K562 (cell line): Measurements from ENCODE around the gene USP37. TPM values are rescaled to one million over a fixed set of nuclear protein-coding genes. Genes with fewer than 3 reads are reported as not detected.

Source experiments
- ARHGAP35 ChIP-seq: fragments of 450-650 bp; IDR thresholded peaks from 2 replicates; pipeline ENCODE4 v1.6.1; 2018; ENCODE audit not compliant: partially characterized antibody
- ARNT ChIP-seq, 2 experiments: fragments of 450-650 bp; IDR thresholded peaks; 2 replicates each; pipeline ENCODE4 v1.6.1; 2016; ENCODE audit warnings: mild to moderate bottlenecking in 1 of 2
- E2F8 ChIP-seq: fragments of 450-650 bp; IDR thresholded peaks from 2 replicates; pipeline ENCODE4 v1.7.1; 2018; ENCODE audit warnings: mild to moderate bottlenecking, low read depth; ENCODE audit not compliant: partially characterized antibody
- FOXP1 ChIP-seq: sonication (generic); formaldehyde crosslinking; IDR thresholded peaks from 2 replicates; pipeline ENCODE4 v1.8.0; 2022; ENCODE audit warnings: mild to moderate bottlenecking, missing genetic modification reagents
- HIVEP1 ChIP-seq: fragments of 250-450 bp; sonication (Bioruptor Pico); IDR thresholded peaks from 2 replicates; pipeline ENCODE4 v1.4.0; 2020; ENCODE audit warnings: mild to moderate bottlenecking
- KAT7 ChIP-seq: sonication (generic); formaldehyde crosslinking; IDR thresholded peaks from 2 replicates; pipeline ENCODE4 v1.8.0; 2022; ENCODE audit warnings: missing genetic modification reagents, mild to moderate bottlenecking, borderline replicate concordance
- MNT ChIP-seq, 2 experiments: fragments of 450-650 bp; conservative IDR thresholded peaks; 2 replicates each; pipeline ENCODE4 v1.6.1; 2017; ENCODE audit warnings: mild to moderate bottlenecking in 2 of 2, moderate library complexity in 2 of 2
- NFE2L1 ChIP-seq: fragments of 450-650 bp; IDR thresholded peaks from 2 replicates; pipeline ENCODE4 v1.6.1; 2016; ENCODE audit warnings: missing genetic modification characterization, low read depth, mild to moderate bottlenecking, missing compliant biosample characterization, moderate library complexity, borderline replicate concordance
- PREB ChIP-seq: sonication (generic); formaldehyde crosslinking; IDR thresholded peaks from 2 replicates; pipeline ENCODE4 v1.8.1; 2023; ENCODE audit warnings: mild to moderate bottlenecking, missing genetic modification reagents
- SREBF1 ChIP-seq: fragments of 150-350 bp; IDR thresholded peaks from 2 replicates; pipeline ENCODE4 v1.6.1; 2014; ENCODE audit warnings: antibody characterized with exemption, low read depth, low read length, borderline replicate concordance
- TCF7 ChIP-seq: sonication (generic); IDR thresholded peaks from 2 replicates; pipeline ENCODE4 v1.6.1; 2016; ENCODE audit warnings: antibody characterized with exemption, borderline replicate concordance
- THRB ChIP-seq: fragments of 450-650 bp; formaldehyde crosslinking; conservative IDR thresholded peaks from 2 replicates; pipeline ENCODE4 v1.4.0; 2022; ENCODE audit warnings: mild to moderate bottlenecking, missing genetic modification characterization
- ZNF609 ChIP-seq: sonication (generic); formaldehyde crosslinking; IDR thresholded peaks from 2 replicates; pipeline ENCODE4 v1.8.1; 2023; ENCODE audit warnings: missing genetic modification reagents, mild to moderate bottlenecking, borderline replicate concordance
- polyA plus RNA-seq, 8 experiments: library from polyadenylated mRNA; depleted of rRNA in 4 of 8; stranded (reverse) in 5 of 8; unstranded in 3 of 8; fragments of >200 nt; fragmentation: Nextera tagmentation in 2 of 8; fragmentation: Illumina TruSeq in 1 of 8; extraction: Ambion mirVana in 2 of 8; extraction: Trizol in 1 of 8; gene quantifications; 2 replicates each; pipeline versions ENCODE4 v1.2.1 to v1.2.3, GENCODE V29; 2011 to 2014; ENCODE audit warnings: inconsistent platforms in 1 of 8, missing spikeins in 1 of 8
- total RNA-seq, 7 experiments: library from RNA; depleted of rRNA in 6 of 7; stranded (reverse); fragments of >200 nt in 6 of 7; fragmentation: Illumina TruSeq in 2 of 7; extraction: Trizol in 2 of 7; gene quantifications; 2 replicates each; pipeline versions ENCODE4 v1.2.1 to v1.2.3, GENCODE V29; 2011 to 2021; ENCODE audit warnings: low replicate concordance in 1 of 7

Gene USP37
- total and polyA plus RNA-seq, 9 of the 15 experiments (the other 6 are each of a cell fraction or from before 2014, with no cell fraction given): 2.0 to 14.2 (median 8.5) TPM

GRCh38 chr2:218406209-218406948 is 161.8 kb downstream of the USP37 start (continued):
- TF ChIP-seq NFE2L1 (no peak), ZNF609 (no peak), KAT7 (CRISPR knock-in tag) (no peak), HIVEP1 (CRISPR knock-in tag) (0 out of 2 replicates have a peak, but pooled peaks have one; percentile 43), MNT (conservative IDR thresholded peaks at IDR 0.05) (peak; percentile 28 to 59; a peak in 2 of 4 replicates), ARNT (IDR thresholded peaks at IDR 0.05) (no peak), PREB (CRISPR knock-in tag) (no peak), THRB (CRISPR knock-in tag) (peak; percentile 74; the same call in 1 of the 2 replicates), E2F8 (peak; percentile 51), TCF7 (no peak), ARHGAP35 (no peak), FOXP1 (CRISPR knock-in tag) (no peak), SREBF1 (no peak)
